DMS153 treated with DMSO at 0.1 percent for 48 hours (cell line): ENCODE results near the gene GABRQ.
A peak's percentile ranks its signal among the peaks of the same experiment; 100 is the strongest.

Experiments used
- DNase-seq: peaks from one replicate; lab custom pipeline; 2025; ENCODE audit not compliant: unreplicated experiment; lab: John Stamatoyannopoulos, UW

Gene GABRQ

GRCh38 chrX:152637649-152638442, at the start of gene GABRQ:
TSS of gene GABRQ (plus strand) at chrX:152637895. CDS start at chrX:152638203, 308 bp downstream.
- DNase-seq, result peak; percentile 75

- no peak for DNase-seq
Observed at GRCh38 chrX:152588206-152588605, 49.5 kb upstream of the GABRQ start.

GRCh38 chrX:152600853-152601633, 36.7 kb upstream of the GABRQ start:
- peak; percentile 46 for DNase-seq

GRCh38 chrX:152601848-152602616, 35.7 kb upstream of the GABRQ start:
- DNase-seq, result no peak

GRCh38 chrX:152614791-152615190, 22.9 kb upstream of the GABRQ start:
- DNase-seq, result no peak

GRCh38 chrX:152619897-152620296, 17.8 kb upstream of the GABRQ start:
- DNase-seq, result no peak

GRCh38 chrX:152632445-152633097, 5.1 kb upstream of the GABRQ start:
- DNase-seq, result peak; percentile 63

- DNase-seq, result peak; percentile 71
Observed at GRCh38 chrX:152635941-152636340, 1.8 kb upstream of the GABRQ start.

GRCh38 chrX:152638443-152638904, 779 bp downstream of the GABRQ start:
- DNase-seq, result no peak

- no peak for DNase-seq
Observed at GRCh38 chrX:152639426-152639825, 1.7 kb downstream of the GABRQ start.

- DNase-seq, result no peak
Observed at GRCh38 chrX:152640034-152640818, 2.5 kb downstream of the GABRQ start.

GRCh38 chrX:152641256-152641875, 3.7 kb downstream of the GABRQ start:
- DNase-seq, result no peak

GRCh38 chrX:152641996-152642395, 4.3 kb downstream of the GABRQ start:
- no peak for DNase-seq

GRCh38 chrX:152642931-152643564, 5.4 kb downstream of the GABRQ start:
- no peak for DNase-seq

GRCh38 chrX:152646961-152647360, 9.3 kb downstream of the GABRQ start:
- DNase-seq, result no peak

- no peak for DNase-seq
Observed at GRCh38 chrX:152647978-152648377, 10.3 kb downstream of the GABRQ start.

- DNase-seq, result no peak
Observed at GRCh38 chrX:152652060-152652459, 14.4 kb downstream of the GABRQ start.

- DNase-seq, result no peak
Observed at GRCh38 chrX:152652467-152652866, 14.8 kb downstream of the GABRQ start.

- no peak for DNase-seq
Observed at GRCh38 chrX:152656087-152656486, 18.4 kb downstream of the GABRQ start.
